IMR-90 (cell line): ENCODE data around the gene CMTM7. TPM values are rescaled to one million over a fixed set of nuclear protein-coding genes. Genes with fewer than 3 reads are reported as not detected.
"Not testable (repeated sequence)": the region's sequence is repeated elsewhere in the genome, so short reads cannot be mapped to it uniquely, and the experiment has no call there.

Experiments used
- ATAC-seq: fragments of 200-7000 bp; cut with Tn5 transposase; 2 replicates; pipeline ENCODE4 v1.9.1; 2020; ENCODE audit warnings: low read depth, mild to moderate bottlenecking, moderate library complexity
- BruUV-seq: library from RNA; stranded (reverse); fragments of 400-500 nt; replicated peaks from 2 replicates; lab custom pipeline; 2021; lab: Mats Ljungman, UMichigan
- CTCF ChIA-PET: fragments of 300-600 bp; formaldehyde crosslinking; extraction: SDS; loops from one replicate; lab custom pipeline; 2021; ENCODE audit warnings: antibody characterized with exemption; lab: Yijun Ruan, JAX
- POLR2A ChIA-PET: fragments of 300-600 bp; sonication (Branson Sonifier 250); formaldehyde crosslinking; loops from one replicate; lab custom pipeline; 2022; ENCODE audit warnings: antibody characterized with exemption; ENCODE audit not compliant: unreplicated experiment; lab: Charles Lee
- DNase-seq: peaks from one replicate; pipeline ENCODE4 v3.0.0; 2013
- H2AFZ ChIP-seq: replicated peaks from 2 replicates; pipeline ENCODE3; 2013; ENCODE audit warnings: low read length, mild to moderate bottlenecking; ENCODE audit not compliant: poor library complexity
- H2AK5ac ChIP-seq: 2 replicates; pipeline ENCODE4 v1.6.1; 2013; ENCODE audit warnings: low read depth, low read length, inconsistent platforms
- H2AK9ac ChIP-seq: replicated peaks from 2 replicates; pipeline ENCODE3; 2013; ENCODE audit warnings: mild to moderate bottlenecking, low read depth, low read length, moderate library complexity; ENCODE audit not compliant: poor library complexity
- H2BK120ac ChIP-seq: 2 replicates; pipeline ENCODE4 v1.6.1; 2013; ENCODE audit warnings: low read depth, low read length, inconsistent platforms
- H2BK15ac ChIP-seq: 3 replicates; pipeline ENCODE4 v1.6.1; 2013; ENCODE audit warnings: low read depth, low read length, inconsistent platforms
- H2BK20ac ChIP-seq: 2 replicates; pipeline ENCODE4 v1.6.1; 2013; ENCODE audit warnings: low read depth, mild to moderate bottlenecking, inconsistent platforms, low read length, moderate library complexity
- H2BK5ac ChIP-seq: 2 replicates; pipeline ENCODE4 v1.6.1; 2013; ENCODE audit warnings: mild to moderate bottlenecking, low read depth, low read length, inconsistent platforms; ENCODE audit not compliant: poor library complexity, severe bottlenecking
- H3K14ac ChIP-seq: replicated peaks from 2 replicates; pipeline ENCODE4 v1.6.1; 2013; ENCODE audit warnings: low read depth, low read length, inconsistent platforms
- H3K18ac ChIP-seq: 2 replicates; pipeline ENCODE4 v1.6.1; 2013; ENCODE audit warnings: low read depth, low read length, control low read depth
- H3K23ac ChIP-seq: 2 replicates; pipeline ENCODE4 v1.6.1; 2013; ENCODE audit warnings: low read depth, low read length, inconsistent platforms
- H3K27ac ChIP-seq: 2 replicates; pipeline ENCODE4 v1.5.1; 2013; ENCODE audit warnings: mild to moderate bottlenecking, control low read depth, low read length; ENCODE audit not compliant: insufficient read depth
- H3K27me3 ChIP-seq: 2 replicates; pipeline ENCODE4 v1.6.1; 2013; ENCODE audit warnings: low read length; ENCODE audit not compliant: control insufficient read depth, insufficient read depth
- H3K36me3 ChIP-seq: 2 replicates; pipeline ENCODE4 v1.6.1; 2013; ENCODE audit warnings: low read length, mixed read lengths; ENCODE audit not compliant: control insufficient read depth, insufficient read depth
- H3K4ac ChIP-seq: 2 replicates; pipeline ENCODE4 v1.6.1; 2013; ENCODE audit warnings: low read depth, low read length, inconsistent platforms
- H3K4me1 ChIP-seq: 2 replicates; pipeline ENCODE4 v1.6.1; 2013; ENCODE audit warnings: low read length, mixed read lengths; ENCODE audit not compliant: control insufficient read depth, insufficient read depth
- H3K4me2 ChIP-seq: 2 replicates; pipeline ENCODE4 v1.6.1; 2013; ENCODE audit warnings: low read depth, mild to moderate bottlenecking, control low read depth, low read length, moderate library complexity
- H3K4me3 ChIP-seq: 2 replicates; pipeline ENCODE4 v1.5.1; 2013; ENCODE audit warnings: low read depth, mild to moderate bottlenecking, control low read depth, low read length, moderate library complexity; ENCODE audit not compliant: insufficient read depth
- H3K56ac ChIP-seq: 2 replicates; pipeline ENCODE4 v1.6.1; 2013; ENCODE audit warnings: low read length, inconsistent platforms; ENCODE audit not compliant: insufficient read depth; ENCODE audit errors: extremely low read depth
- H3K79me1 ChIP-seq, 2 experiments: 2 replicates each; pipeline ENCODE4 v1.6.1; 2013; ENCODE audit warnings: low read length in 2 of 2, inconsistent platforms in 1 of 2, low read depth in 1 of 2
- H3K9ac ChIP-seq: 2 replicates; pipeline ENCODE4 v1.6.1; 2013; ENCODE audit warnings: low read depth, low read length, control low read depth
- H3K9me1 ChIP-seq: 2 replicates; pipeline ENCODE4 v1.6.1; 2013; ENCODE audit warnings: low read length, inconsistent platforms; ENCODE audit not compliant: insufficient read depth
- H3K9me3 ChIP-seq: 2 replicates; pipeline ENCODE4 v1.6.1; 2013; ENCODE audit warnings: low read length; ENCODE audit not compliant: control insufficient read depth, insufficient read depth
- H4K20me1 ChIP-seq: 2 replicates; pipeline ENCODE4 v1.6.1; 2013; ENCODE audit warnings: low read length, inconsistent platforms; ENCODE audit not compliant: insufficient read depth
- H4K5ac ChIP-seq: 2 replicates; pipeline ENCODE4 v1.6.1; 2013; ENCODE audit warnings: mild to moderate bottlenecking, low read depth, low read length, control low read depth
- H4K8ac ChIP-seq, 2 experiments: 2 replicates each; pipeline ENCODE4 v1.6.1; 2013; ENCODE audit warnings: low read depth in 2 of 2, low read length in 2 of 2, control low read depth in 1 of 2, inconsistent platforms in 1 of 2
- H4K91ac ChIP-seq: 2 replicates; pipeline ENCODE4 v1.6.1; 2013; ENCODE audit warnings: low read depth, low read length, inconsistent platforms; ENCODE audit not compliant: insufficient read depth
- WGBS, 2 experiments: methylation state at CpG; one replicate each; pipeline versions ENCODE4 v1.1.5 to v1.1.7; 2013; ENCODE audit warnings: missing lambda C conversion rate in 2 of 2; ENCODE audit not compliant: insufficient read length in 1 of 2; ENCODE audit errors: extremely low coverage in 2 of 2; 5-methylcytosine and 5-hydroxymethylcytosine counted together
- dilution Hi-C: fragments of 300-500 bp; cut with HindIII; formaldehyde crosslinking; loops from one replicate; pipeline ENCODE4 v1.14.3; 2018; ENCODE audit warnings: low sequenced_read_pairs; ENCODE audit not compliant: unreplicated experiment
- in situ Hi-C: fragments of 300-500 bp; cut with MboI; formaldehyde crosslinking; loops from 3 replicates; pipeline ENCODE4 v1.14.3; 2019; ENCODE audit warnings: low sequenced_read_pairs, inconsistent platforms, mixed read lengths
- intact Hi-C: fragments of 100-400 bp; cut with micrococcal nuclease; formaldehyde crosslinking; loops from 2 replicates; pipeline ENCODE4 v1.10.0; 2022
- polyA plus RNA-seq, 3 experiments: library from polyadenylated mRNA; depleted of rRNA; stranded (reverse); fragments of >200 nt; gene quantifications; 2 replicates each; pipeline ENCODE4 v1.2.3, GENCODE V29; 2012; ENCODE audit warnings: low replicate concordance in 1 of 3
- total RNA-seq: library from RNA; depleted of rRNA; stranded (reverse); fragments of >200 nt; gene quantifications from 2 replicates; pipeline ENCODE4 v1.2.3, GENCODE V29; 2012

Gene CMTM7
- total and polyA plus RNA-seq, 2 of the 4 experiments (the other 2 are of a cell fraction): 3.4 to 31.4 TPM

GRCh38 chr3:32389577-32389976 lies 2.1 kb upstream of the CMTM7 start:
- H3K27ac ChIP-seq, H3K4me2 ChIP-seq, H3K4me1 ChIP-seq, dilution Hi-C loops, H4K20me1 ChIP-seq, H4K8ac ChIP-seq, intact Hi-C loops, H2AFZ ChIP-seq, H2AK9ac ChIP-seq, H3K9ac ChIP-seq, H3K27me3 ChIP-seq, H3K18ac ChIP-seq, H2BK120ac ChIP-seq, H3K9me1 ChIP-seq, ATAC-seq, H3K4ac ChIP-seq, POLR2A ChIA-PET, H3K56ac ChIP-seq, H3K9me3 ChIP-seq, H3K14ac ChIP-seq, H2BK5ac ChIP-seq, DNase-seq, H3K36me3 ChIP-seq, H2AK5ac ChIP-seq, H4K5ac ChIP-seq, H4K91ac ChIP-seq, H3K4me3 ChIP-seq, H2BK15ac ChIP-seq, H2BK20ac ChIP-seq, BruUV-seq, H3K23ac ChIP-seq: not testable (repeated sequence)
- peaks cover 14 to 28% of the 10 kb centered on the region in 2 experiments for H3K79me1 ChIP-seq
- in situ Hi-C loops: loop anchor here (25.0 kb wide), 1 partner anchor 273 kb away; no protein-coding TSS in a partner anchor
- CTCF ChIA-PET: interaction anchor here (0.6 kb wide), 2 partner anchors 39 to 81 kb away, joined by 3 to 5 read pairs; no protein-coding TSS in a partner anchor
- WGBS, 2 experiments: no CpG with 5 or more reads among the region's 2 CpGs
